ENCODE measurements around the gene C6orf141. TPM values are rescaled to one million over a fixed set of nuclear protein-coding genes. Genes with fewer than 3 reads are reported as not detected.
A peak's percentile ranks its signal among the peaks of the same experiment; 100 is the strongest.

C6orf141 gene
- total and polyA plus RNA-seq, 2 of the 13 experiments (the other 11 are each of a cell fraction or from before 2014, with no cell fraction given) = 0.07 TPM; not detected in 1

DNA sequence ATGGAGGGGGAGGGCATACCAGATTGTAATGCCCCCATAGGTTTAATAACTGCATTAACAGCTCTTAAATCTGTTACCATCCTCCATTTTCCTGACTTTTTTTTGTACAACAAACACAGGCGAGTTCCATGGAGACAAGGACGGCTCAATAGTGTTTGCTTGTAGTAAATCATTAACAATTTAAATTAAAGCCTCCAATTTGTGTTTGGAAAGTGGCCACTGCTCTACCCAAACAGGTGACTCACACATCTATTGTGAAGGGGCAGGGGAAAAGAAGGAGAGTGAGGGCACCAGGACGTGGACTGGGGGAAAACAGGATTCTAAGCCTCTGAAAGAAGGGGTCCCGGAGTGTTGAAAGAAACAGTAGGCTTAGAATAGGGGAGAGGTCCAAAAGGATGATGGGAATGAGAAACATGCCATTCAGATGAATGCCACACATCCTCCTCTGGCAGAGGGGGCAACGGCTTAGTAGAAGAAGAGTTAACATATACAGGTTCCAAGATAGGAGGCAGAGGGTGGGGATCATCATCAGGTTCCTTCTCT is 43.8 kb upstream of the C6orf141 start (continued):
- TF ChIP-seq ZNF564 (CRISPR knock-in tag; IDR thresholded peaks at IDR 0.05) = 0 out of 2 replicates have a peak, but pooled peaks have one; percentile 26
- TF ChIP-seq, protein P1, sequence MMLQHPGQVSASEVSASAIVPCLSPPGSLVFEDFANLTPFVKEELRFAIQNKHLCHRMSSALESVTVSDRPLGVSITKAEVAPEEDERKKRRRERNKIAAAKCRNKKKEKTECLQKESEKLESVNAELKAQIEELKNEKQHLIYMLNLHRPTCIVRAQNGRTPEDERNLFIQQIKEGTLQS (CRISPR knock-in tag; IDR thresholded peaks at IDR 0.05) = peak; percentile 34; the same call in 1 of the 2 replicates
- peak; percentile 51; the same call in 1 of the 2 replicates for TF ChIP-seq HOXA3 (CRISPR knock-in tag; IDR thresholded peaks at IDR 0.05)
- no peak for TF ChIP-seq CHD2 (IDR thresholded peaks at IDR 0.05; ENCODE audit: low read depth, low read length)
- peak; percentile 43; the same call in 1 of the 2 replicates for TF ChIP-seq NFIC (IDR thresholded peaks at IDR 0.05; ENCODE audit: low read length)
- TF ChIP-seq ASH2L (IDR thresholded peaks at IDR 0.05; ENCODE audit: insufficient read length, low read depth, low read length) = peak; percentile 93
- TF ChIP-seq NONO (IDR thresholded peaks at IDR 0.05) = no peak
- TF ChIP-seq NONO (CRISPR knock-in tag; conservative IDR thresholded peaks at IDR 0.05) = 0 out of 2 replicates have a peak, but pooled peaks have one; percentile 20
- no peak for TF ChIP-seq NFATC3 (CRISPR knock-in tag; IDR thresholded peaks at IDR 0.05)
- TF ChIP-seq TBX2 (CRISPR knock-in tag; IDR thresholded peaks at IDR 0.05; ENCODE audit: borderline replicate concordance) = peak; percentile 84
- TF ChIP-seq, protein P2, sequence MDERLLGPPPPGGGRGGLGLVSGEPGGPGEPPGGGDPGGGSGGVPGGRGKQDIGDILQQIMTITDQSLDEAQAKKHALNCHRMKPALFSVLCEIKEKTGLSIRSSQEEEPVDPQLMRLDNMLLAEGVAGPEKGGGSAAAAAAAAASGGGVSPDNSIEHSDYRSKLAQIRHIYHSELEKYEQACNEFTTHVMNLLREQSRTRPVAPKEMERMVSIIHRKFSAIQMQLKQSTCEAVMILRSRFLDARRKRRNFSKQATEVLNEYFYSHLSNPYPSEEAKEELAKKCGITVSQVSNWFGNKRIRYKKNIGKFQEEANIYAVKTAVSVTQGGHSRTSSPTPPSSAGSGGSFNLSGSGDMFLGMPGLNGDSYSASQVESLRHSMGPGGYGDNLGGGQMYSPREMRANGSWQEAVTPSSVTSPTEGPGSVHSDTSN (CRISPR knock-in tag; IDR thresholded peaks at IDR 0.05) = no peak
- TF ChIP-seq ZNF234 (CRISPR knock-in tag; conservative IDR thresholded peaks at IDR 0.05) = no peak
- TF ChIP-seq, protein P3, sequence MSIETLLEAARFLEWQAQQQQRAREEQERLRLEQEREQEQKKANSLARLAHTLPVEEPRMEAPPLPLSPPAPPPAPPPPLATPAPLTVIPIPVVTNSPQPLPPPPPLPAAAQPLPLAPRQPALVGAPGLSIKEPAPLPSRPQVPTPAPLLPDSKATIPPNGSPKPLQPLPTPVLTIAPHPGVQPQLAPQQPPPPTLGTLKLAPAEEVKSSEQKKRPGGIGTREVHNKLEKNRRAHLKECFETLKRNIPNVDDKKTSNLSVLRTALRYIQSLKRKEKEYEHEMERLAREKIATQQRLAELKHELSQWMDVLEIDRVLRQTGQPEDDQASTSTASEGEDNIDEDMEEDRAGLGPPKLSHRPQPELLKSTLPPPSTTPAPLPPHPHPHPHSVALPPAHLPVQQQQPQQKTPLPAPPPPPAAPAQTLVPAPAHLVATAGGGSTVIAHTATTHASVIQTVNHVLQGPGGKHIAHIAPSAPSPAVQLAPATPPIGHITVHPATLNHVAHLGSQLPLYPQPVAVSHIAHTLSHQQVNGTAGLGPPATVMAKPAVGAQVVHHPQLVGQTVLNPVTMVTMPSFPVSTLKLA (IDR thresholded peaks at IDR 0.05) = no peak
- TF ChIP-seq, protein P4, sequence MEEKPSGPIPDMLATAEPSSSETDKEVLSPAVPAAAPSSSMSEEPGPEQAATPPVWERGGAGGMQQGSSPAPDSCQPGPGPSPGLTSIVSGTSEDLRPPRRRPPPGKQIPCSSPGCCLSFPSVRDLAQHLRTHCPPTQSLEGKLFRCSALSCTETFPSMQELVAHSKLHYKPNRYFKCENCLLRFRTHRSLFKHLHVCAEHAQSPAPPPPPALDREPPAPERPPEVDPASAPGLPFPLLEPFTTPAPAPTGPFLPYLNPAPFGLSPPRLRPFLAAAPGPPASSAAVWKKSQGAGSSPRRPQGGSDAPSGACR (CRISPR knock-in tag; IDR thresholded peaks at IDR 0.05) = peak; percentile 53; the same call in 1 of the 2 replicates
- TF ChIP-seq, protein P5, sequence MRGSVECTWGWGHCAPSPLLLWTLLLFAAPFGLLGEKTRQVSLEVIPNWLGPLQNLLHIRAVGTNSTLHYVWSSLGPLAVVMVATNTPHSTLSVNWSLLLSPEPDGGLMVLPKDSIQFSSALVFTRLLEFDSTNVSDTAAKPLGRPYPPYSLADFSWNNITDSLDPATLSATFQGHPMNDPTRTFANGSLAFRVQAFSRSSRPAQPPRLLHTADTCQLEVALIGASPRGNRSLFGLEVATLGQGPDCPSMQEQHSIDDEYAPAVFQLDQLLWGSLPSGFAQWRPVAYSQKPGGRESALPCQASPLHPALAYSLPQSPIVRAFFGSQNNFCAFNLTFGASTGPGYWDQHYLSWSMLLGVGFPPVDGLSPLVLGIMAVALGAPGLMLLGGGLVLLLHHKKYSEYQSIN (CRISPR knock-in tag; IDR thresholded peaks at IDR 0.05; ENCODE audit: borderline replicate concordance) = no peak
- peak; percentile 80 for TF ChIP-seq JUN (CRISPR knock-in tag; IDR thresholded peaks at IDR 0.05)
- TF ChIP-seq ZNF34 (CRISPR knock-in tag; IDR thresholded peaks at IDR 0.05; ENCODE audit: borderline replicate concordance) = no peak; the same call in 1 of the 2 replicates
- TF ChIP-seq, protein P6, sequence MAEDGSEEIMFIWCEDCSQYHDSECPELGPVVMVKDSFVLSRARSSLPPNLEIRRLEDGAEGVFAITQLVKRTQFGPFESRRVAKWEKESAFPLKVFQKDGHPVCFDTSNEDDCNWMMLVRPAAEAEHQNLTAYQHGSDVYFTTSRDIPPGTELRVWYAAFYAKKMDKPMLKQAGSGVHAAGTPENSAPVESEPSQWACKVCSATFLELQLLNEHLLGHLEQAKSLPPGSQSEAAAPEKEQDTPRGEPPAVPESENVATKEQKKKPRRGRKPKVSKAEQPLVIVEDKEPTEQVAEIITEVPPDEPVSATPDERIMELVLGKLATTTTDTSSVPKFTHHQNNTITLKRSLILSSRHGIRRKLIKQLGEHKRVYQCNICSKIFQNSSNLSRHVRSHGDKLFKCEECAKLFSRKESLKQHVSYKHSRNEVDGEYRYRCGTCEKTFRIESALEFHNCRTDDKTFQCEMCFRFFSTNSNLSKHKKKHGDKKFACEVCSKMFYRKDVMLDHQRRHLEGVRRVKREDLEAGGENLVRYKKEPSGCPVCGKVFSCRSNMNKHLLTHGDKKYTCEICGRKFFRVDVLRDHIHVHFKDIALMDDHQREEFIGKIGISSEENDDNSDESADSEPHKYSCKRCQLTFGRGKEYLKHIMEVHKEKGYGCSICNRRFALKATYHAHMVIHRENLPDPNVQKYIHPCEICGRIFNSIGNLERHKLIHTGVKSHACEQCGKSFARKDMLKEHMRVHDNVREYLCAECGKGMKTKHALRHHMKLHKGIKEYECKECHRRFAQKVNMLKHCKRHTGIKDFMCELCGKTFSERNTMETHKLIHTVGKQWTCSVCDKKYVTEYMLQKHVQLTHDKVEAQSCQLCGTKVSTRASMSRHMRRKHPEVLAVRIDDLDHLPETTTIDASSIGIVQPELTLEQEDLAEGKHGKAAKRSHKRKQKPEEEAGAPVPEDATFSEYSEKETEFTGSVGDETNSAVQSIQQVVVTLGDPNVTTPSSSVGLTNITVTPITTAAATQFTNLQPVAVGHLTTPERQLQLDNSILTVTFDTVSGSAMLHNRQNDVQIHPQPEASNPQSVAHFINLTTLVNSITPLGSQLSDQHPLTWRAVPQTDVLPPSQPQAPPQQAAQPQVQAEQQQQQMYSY (CRISPR knock-in tag; IDR thresholded peaks at IDR 0.05) = peak; percentile 81

Measured in HepG2 (cell line).